ENCODE data around the gene PHLDB1. TPM values are rescaled to one million over a fixed set of nuclear protein-coding genes. Genes with fewer than 3 reads are reported as not detected.

PHLDB1 gene
- total and polyA plus RNA-seq, 7 donors = 12.6 to 45.8 (median 27.7) TPM

- WGBS, 3 donors = 63 to 66% (median 65%) methylated on average over 5 of the region's 5 CpGs
These were observed 59.0 kb downstream of the PHLDB1 start for GRCh38 chr11:118666371-118666770.

GRCh38 chr11:118670063-118670462, 62.6 kb downstream of the PHLDB1 start:
- H3K27ac ChIP-seq = no peak overlapping the region
- no peaks in the 10 kb centered on the region for H3K27me3 ChIP-seq (ENCODE audit: insufficient read depth in 3 of 3, low read length in 2 of 3)
- intact Hi-C loops (cut with DNase I) = no loop called here
- H3K4me3 ChIP-seq = no peak overlapping the region
- TF ChIP-seq CTCF (IDR thresholded peaks at IDR 0.05) = no peak
- no peaks in the 10 kb centered on the region for H3K4me1 ChIP-seq
- ATAC-seq = no peak
- no peak for DNase-seq
- H3K9me3 ChIP-seq = no peaks in the 10 kb centered on the region
- whole genome bisulfite sequencing, 3 donors = 64 to 80% (median 75%) methylated on average over 2 of the region's 2 CpGs
- no peaks in the 10 kb centered on the region for H3K36me3 ChIP-seq (ENCODE audit: insufficient read depth in 1 of 2, low read depth in 1 of 2)

More at GRCh38 chr11:118666371-118666770, 59.0 kb downstream of the PHLDB1 start:
- no peak for TF ChIP-seq CTCF (IDR thresholded peaks at IDR 0.05)
- Histone ChIP-seq H3K36me3 (ENCODE audit: insufficient read depth in 1 of 2, low read depth in 1 of 2) (no peaks in the 10 kb centered on the region), H3K27me3 (ENCODE audit: insufficient read depth in 3 of 3, low read length in 2 of 3) (no peaks in the 10 kb centered on the region), H3K9me3 (no peaks in the 10 kb centered on the region), H3K4me1 (no peaks in the 10 kb centered on the region), H3K27ac (no peak overlapping the region), H3K4me3 (no peak overlapping the region)
- ATAC-seq = no peak
- intact Hi-C loops (cut with DNase I) = no loop called here
- no peak for DNase-seq

- no peak for DNase-seq
- no peak for TF ChIP-seq CTCF (IDR thresholded peaks at IDR 0.05)
- Histone ChIP-seq H3K4me3 (no peak overlapping the region), H3K36me3 (ENCODE audit: insufficient read depth in 1 of 2, low read depth in 1 of 2) (no peaks in the 10 kb centered on the region), H3K9me3 (no peaks in the 10 kb centered on the region), H3K27me3 (ENCODE audit: insufficient read depth in 3 of 3, low read length in 2 of 3) (no peaks in the 10 kb centered on the region), H3K27ac (no peak overlapping the region), H3K4me1 (no peaks in the 10 kb centered on the region)
- intact Hi-C loops (cut with DNase I) = no loop called here
- no peak for ATAC-seq
- 93 to 96% (median 94%) methylated on average over 2 of the region's 2 CpGs for WGBS, 3 donors
These were observed 63.8 kb downstream of the PHLDB1 start for GRCh38 chr11:118671254-118671653.

- DNase-seq = no peak
- intact Hi-C loops (cut with DNase I) = no loop called here
- no peak for ATAC-seq
These were observed 65.4 kb downstream of the PHLDB1 start for GRCh38 chr11:118672846-118673245.

More at GRCh38 chr11:118672846-118673245, 65.4 kb downstream of the PHLDB1 start:
- H3K27me3 ChIP-seq (ENCODE audit: insufficient read depth in 3 of 3, low read length in 2 of 3) = no peaks in the 10 kb centered on the region
- no peaks in the 10 kb centered on the region for H3K4me1 ChIP-seq
- H3K36me3 ChIP-seq (ENCODE audit: insufficient read depth in 1 of 2, low read depth in 1 of 2) = no peaks in the 10 kb centered on the region
- no peak overlapping the region for H3K27ac ChIP-seq
- no peaks in the 10 kb centered on the region for H3K9me3 ChIP-seq
- WGBS, 3 donors = 60 to 70% (median 67%) methylated on average over 1 of the region's 1 CpG
- no peak overlapping the region for H3K4me3 ChIP-seq
- no peak for TF ChIP-seq CTCF (IDR thresholded peaks at IDR 0.05)
